GM18873 (cell line): ENCODE data around the gene ARPC2.
"Not testable (repeated sequence)": the region's sequence is repeated elsewhere in the genome, so short reads cannot be mapped to it uniquely, and the experiment has no call there.

Source experiments
- ATAC-seq: cut with Tn5 transposase; IDR thresholded peaks from one replicate; pipeline ENCODE4 v1.9.1; 2021; ENCODE audit warnings: mild to moderate bottlenecking, moderate library complexity, moderate number of reproducible peaks; ENCODE audit not compliant: unreplicated experiment, low FRiP score

The ARPC2 gene

DNA sequence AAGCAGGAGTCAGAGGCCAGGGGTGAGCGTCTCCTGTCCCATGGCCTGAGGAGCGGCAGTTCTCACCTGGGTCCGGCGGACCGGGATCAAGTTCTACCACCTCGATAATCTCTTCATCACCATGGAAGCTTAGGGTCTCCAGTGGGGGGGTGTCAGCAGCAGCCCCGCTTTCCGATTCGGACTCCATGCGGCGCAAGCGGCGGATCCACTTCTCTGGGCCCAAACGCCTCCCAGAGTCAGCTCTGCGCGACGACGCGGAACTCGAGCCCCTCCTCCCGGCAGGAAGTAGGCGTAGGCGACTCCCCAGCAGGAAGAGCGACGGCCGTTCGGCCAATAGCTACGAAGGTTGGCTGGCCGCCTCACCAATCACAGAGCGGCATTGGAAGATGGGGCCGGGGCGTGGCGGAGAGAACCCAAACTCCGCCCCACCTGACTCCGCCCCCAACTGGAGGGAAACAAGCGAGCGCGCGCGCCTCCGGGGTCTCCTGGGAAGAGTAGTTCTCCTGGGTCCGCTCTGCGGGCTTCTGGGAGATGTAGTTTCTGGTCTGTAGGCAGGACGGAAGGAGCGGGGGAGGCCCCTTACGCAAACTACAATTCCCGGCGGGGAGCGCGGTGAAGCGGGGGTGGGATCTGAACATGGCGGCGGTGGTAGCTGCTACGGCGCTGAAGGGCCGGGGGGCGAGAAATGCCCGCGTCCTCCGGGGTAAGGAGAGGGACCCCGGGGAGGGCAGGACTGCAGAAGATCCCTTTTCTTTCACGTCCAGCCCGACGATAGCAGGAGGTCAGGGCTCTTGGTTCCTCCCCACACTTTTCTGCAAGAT, 53.1 kb downstream of the ARPC2 start, which contains the start of the genes AAMP and PNKD:
AAMP (minus strand) TSS at position 238 of the 821 bp plus-strand sequence; CDS start at position 187, 51 bp downstream.
PNKD (plus strand) TSS at position 620 of the 821 bp plus-strand sequence; CDS start at position 637, 17 bp downstream.
- ATAC-seq: peak; percentile 89

DNA sequence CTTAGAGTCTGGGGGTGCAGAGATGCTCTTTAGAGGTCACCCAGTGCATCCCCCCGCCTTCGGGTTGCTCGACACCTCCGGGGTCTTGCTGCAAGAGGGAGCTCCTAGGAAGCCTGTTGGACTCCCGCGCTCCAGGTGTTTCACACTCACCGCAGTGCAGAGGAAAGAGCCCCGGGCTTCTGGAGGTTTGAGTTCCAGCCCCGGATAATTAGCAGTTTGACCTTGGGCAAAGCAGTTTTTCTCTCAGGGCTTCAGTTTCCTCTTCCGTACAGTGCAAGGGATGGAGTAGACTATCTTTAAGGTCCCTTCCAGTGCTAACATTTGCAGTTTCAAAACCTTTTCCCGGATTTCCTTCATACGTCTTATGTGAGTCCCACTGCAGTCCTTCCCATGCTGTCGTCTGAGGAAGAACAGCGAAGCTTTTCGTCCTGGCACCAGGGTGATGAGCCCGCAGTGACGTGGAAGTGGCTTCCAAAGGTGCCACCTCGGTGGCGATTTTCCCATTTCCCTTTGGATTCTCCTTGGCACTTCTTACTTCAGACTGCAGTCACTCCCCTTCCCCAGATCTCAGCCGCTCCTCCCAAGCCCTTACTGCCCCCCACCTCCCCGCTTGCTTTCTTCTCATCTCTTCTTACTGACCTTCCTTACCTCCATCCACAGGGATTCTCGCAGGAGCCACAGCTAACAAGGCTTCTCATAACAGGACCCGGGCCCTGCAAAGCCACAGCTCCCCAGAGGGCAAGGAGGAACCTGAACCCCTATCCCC, 53.9 kb downstream of the ARPC2 start:
- ATAC-seq: no peak

DNA sequence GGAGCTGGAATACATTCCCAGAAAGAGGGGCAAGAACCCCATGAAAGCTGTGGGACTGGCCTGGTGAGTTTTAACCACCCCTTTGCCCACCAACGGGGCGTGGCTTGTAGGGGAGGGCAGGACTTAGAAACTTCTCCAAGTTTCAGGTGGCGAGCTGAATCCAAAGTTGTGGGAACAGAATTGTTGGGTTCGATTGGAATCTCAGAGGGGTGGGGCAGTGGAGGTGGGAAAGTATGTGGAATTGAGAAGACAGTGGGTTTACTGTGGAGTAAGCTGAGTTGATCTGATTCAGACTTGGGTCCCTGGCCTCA, 54.5 kb downstream of the ARPC2 start:
- no peak for ATAC-seq

DNA sequence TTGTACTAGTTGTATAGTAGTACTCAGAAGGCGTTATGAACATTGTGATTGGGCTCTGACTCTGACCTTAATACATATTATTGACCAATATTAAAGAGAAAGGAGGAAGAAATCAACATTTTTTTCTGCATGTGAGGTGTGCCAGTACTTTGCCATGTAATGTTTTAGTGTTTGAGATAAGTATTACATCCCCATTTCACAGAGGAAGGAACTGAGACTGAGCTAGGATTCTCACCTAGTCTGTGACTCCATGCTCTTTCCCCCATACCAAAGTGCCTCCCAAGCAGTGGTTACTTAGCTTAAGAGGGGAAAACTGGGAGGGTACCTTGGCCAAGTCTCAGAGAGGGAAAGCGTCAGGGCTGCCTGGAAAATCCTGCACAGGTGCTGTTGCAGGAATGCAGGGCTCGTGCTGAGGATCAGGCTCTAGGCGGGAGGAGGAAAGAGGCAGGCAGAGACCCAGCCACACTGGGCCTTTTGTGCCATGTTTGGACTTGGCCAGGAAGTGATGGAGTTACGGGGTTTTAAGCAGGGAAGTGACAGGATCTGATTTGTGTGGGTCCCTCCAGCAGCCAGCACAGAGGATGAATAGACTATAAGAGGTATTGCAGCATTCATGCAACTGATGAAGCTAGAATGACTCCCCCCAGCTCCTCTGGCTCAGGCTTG, 55.0 kb downstream of the ARPC2 start:
- ATAC-seq: no peak

DNA sequence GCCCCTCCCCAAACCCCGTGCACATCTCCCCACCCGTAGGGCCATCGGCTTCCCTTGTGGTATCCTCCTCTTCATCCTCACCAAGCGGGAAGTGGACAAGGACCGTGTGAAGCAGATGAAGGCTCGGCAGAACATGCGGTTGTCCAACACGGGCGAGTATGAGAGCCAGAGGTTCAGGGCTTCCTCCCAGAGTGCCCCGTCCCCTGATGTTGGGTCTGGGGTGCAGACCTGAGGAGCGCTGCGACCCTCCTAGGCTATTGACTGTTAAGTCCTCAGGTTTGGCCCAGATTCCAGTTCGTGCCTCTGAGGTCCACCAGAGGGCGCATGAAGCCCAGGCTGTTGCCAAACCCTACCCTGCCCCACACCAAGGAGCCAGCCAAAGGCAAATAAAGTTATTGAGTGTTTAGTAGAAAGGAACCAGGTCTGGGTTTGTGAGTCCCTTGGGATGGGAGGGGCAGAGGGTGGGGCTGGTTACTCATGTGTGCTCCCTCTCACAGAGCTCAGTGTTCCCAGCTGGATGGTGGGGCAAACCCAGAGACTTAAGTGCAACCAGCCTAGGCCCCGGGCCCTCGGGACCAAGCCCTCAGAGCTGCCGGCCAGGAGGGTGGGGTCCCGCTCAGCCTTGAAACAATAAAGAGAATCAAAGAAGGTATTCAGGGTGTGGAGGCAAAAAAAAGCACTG, 55.7 kb downstream of the ARPC2 start:
- ATAC-seq: peak; percentile 25

DNA sequence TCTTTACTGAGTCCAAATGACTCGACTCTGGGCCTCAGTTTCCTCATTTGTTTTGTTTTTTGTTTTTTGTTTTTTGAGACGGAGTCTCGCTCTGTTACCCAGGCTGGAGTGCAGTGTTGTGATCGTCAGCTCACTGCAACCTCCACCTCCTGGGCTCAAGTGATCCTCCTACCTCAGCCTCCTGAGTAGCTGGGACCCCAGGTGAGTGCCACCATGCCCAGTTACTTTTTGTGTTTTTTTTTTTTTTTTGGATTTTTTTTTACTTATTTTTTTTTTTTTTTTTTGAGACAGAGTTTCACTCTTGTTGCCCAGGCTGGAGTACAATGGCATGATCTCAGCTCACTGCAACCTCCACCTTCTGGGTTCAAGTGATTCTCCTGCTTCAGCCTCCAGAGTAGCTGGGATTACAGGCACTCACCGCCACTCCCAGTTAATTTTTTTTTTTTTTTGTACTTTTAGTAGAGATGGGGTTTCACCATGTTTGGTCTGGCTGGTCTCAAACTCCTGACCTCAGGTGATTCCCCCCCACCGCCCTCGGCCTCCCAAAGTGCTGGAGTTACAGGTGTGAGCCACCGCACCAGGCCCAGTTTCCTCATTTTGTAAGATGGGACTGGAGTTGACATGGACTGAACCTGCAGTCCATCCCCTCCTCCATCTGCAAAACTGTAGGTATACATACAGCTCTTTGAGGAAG, 56.4 kb downstream of the ARPC2 start:
- ATAC-seq: not testable (repeated sequence)

DNA sequence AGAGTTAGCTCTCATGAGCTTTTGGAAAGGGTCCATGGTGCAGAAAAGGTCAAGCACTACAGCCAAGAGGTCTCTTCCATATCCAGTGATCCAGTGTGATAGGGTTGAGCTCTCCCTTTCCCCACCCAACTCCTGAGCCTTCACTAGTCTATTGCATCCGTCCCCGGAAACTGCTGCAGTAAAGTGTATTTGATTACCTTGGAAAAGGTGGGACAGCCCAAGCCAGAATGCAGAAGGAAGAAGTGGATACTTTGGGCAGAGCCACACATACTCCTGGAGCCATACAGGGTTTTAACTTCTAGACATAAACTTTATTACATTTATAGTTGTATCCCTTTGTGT, 56.9 kb downstream of the ARPC2 start:
- no peak for ATAC-seq

DNA sequence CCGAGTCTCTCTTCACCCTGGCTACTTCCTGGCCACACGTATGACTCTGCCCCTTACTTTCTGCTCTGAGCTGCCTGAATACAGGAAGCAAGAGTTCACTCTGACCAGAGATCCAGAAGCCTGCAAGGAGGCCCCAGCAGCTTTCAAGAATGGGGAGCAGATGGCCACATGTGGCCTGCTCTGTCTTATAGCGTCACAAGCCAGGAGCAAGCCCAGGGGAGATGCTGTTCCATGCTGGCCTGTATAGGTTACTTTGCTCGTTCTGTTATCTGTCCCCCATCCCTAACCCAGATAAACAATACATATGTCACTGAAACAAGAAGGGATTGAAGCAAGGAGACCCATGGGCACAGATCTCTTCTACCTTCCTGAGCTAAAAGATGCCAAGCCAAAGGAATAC, 57.6 kb downstream of the ARPC2 start:
- no peak for ATAC-seq

DNA sequence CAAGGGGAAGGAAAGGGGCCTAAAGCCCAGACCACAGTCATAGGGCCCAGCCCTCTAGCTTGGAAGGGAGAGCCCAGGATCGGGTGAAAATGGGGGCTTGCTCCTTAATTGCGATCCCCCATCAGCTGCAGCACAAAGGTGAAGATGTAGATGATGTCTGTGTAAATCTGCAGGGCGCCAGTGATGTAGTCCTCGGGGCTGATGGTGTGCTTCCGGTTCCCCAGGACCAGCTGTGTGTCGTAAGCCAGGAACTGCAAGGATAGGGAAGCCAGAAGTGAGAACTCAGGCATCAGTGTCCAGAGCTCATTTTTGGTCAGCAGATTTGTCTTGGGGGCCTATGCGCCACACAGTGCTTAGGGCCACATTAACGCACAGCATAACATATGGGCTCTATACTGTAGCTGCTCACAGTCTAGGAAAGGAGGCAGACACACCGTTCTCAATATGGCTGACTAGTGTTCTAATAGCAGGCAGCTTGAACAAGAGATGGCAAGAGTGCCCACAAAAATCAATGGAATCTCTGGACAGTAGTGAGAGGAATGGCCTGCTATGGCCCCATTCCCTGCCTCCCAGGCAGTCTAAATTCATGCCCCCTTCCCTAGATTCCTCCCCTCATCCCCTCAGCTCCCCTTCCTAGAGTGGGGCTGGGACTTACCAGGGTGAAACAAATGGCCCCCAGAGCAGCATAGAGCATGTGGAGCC, 58.5 kb downstream of the ARPC2 start:
- no peak for ATAC-seq

DNA sequence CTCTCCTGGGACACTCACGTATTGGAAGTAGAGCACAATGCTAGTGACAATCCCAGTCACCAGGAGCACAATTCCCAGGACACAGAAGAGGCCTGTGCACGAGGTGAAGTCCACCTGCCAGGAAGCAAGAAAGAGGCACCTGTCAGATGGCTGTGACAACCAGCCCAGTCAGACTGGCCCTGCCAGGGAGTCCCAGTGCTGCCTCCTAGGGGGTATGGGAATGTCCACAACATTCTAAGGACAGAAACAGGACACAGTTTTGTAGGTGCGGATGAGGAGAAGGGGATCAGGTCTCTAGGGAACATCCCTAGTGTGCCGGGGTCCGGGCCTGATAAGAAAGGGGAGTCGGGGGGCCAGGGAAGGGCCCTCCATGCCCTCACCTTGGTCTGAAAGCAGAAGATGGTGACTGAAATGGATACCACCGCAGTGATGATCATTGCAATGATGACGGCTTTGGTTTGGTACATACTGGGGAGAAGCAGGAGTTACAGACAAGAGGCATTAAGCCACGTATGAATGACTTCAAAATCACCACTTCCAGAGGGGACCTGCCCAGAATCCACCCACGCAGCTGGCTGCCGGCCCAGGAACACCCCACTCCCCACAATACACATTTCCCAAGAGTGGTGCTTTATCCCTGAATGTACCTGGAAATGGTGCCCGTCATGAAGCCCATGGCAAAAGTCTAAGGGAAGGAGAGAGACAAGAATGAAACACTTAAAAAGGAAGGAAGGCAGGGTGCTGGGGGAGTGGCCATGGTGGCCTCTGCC, 60.2 kb downstream of the ARPC2 start:
- no peak for ATAC-seq

DNA sequence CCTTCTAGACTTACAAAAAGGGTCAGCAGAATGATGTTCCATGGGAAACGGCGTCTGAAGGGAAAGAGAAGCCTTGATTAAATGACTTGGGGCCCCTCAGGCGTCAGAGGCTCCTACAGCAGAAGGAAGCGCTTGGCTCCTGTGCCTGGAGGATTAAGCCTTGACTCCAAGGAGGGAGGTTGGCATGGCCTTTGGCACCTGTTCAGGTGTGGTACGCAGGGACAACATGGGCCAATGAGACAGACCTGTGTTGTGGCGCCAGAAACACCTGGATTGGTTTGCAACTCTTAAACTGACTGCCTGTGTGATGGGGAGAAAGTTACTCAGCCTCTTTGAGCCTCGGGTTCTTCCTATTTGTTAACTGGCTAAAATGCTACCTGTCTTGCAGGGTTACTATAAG, 60.9 kb downstream of the ARPC2 start:
- no peak for ATAC-seq

DNA sequence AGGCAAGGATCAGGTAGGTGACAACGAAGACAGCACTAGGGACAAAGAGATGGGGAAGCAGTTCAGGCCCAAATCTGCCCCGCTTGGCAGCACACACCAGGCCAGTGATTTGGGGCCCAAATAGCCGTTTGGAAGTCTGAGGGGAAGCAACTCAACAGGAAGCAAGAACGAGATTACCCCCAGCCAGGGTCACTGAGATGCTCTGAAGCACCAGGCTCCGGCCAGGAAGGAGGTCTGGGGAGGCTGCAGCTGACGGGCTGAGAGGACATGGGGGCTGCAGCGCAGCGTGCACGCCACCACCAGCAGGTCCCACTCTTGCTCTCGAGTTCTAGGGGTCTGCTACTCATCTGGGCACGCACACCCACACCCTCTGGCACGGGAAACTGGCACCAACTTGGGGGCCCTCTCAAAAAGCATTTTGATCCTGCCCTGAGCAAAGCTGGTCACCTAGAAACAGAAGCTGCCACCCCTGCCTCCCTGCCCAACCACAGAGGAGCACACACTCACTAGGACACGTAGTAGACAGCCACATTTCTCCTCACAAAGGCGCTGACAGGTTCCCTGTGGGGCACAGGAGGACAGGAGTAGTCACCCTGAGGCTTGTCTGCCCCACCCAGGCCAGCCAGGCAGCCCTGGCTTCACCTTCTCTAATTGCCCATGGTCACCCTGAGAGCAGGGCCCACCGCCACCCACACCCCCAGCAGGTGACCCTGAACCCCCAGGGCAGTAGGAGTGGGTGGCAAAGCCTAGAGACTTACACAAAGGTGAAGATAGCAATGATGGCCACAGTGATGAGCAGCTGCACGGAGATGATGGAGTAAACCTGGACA, 61.8 kb downstream of the ARPC2 start:
- no peak for ATAC-seq

DNA sequence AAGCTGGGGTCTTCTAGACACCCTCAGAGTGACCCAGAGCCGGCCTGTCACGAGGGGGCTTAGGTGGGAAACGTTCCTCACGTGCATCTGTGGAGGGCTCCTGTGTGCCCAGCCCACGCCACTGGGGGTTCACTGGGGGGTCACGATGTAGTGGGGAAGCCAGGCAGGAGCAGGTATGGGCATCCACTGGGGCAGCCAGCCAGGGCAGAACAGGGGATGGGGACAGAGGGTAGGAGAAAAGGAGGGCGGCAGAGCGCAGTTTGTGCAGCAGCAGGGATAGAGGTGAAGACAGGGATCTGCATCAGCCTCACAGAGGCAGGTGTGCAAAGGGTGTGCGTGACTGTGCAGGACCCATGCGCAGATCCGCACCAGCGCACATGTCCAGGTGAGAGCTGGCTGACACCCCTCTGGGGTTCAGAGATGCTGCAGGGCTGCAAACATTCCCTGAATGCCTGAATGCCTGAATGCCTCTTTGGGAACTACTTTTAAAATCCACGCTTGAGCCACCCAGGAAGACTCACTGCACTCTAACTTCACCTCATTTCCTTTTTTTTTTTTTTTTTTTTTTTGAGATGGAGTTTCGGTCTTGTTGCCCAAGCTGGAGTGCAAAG, 63.4 kb downstream of the ARPC2 start:
- no peak for ATAC-seq

DNA sequence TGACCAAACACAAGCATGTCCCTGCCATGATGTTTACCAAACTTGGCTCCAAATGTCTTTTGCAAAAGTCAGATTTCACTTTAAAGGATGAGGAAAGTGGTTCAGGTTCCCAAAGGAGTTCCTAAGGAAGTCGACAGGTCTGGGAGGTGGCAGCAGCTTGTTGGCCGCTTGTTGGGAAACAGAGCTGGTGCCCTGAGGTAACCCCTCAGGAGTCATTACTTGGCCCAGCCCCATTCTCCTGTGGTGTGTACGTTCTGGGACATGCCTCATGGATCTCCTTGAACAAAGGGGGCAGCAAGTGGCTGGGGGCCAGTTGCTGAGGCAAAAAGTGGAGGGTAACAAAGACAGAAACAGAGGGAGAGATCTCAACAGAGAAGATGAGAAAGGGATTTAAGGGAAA, 64.5 kb downstream of the ARPC2 start:
- no peak for ATAC-seq

DNA sequence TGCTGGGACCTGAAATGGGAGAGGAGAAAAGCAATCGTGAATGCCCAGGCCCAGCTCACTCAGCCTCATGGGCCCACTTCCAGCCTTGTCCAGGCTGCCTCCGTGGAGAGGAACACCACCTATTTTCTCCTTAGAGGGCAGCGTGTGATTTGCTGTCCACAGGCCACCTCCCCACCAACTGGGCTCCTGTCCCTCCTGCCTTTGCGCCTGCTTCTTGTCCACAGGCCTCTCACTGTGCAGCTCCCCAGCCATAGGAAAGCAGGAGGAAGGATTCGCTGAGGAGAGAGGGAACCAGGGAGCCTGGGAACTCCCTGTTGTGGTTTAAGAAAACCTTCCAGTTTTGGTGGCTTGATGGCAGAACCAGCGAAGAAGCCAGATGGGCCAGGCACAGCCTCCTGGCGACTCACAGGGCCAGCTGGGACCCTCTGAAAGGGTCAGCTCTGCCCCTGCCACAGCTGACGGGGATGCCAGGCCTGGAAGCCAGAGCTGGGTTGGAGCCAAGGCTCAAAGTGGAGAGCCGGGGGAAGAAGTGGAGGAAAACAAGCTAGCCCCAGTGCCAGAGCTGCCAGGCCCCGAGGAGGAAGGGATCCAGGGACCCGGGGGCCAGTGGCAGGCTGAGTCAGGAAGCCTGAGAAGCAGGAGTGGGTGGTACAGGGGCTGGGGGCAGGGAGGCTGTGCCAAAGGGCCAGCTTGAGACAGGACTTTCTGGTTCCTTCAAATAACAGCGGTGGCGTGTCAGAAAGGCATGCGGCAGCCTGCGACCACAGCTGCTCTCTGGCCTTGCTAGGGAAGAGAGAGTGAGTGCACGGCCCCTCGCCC, 65.4 kb downstream of the ARPC2 start:
- no peak for ATAC-seq

DNA sequence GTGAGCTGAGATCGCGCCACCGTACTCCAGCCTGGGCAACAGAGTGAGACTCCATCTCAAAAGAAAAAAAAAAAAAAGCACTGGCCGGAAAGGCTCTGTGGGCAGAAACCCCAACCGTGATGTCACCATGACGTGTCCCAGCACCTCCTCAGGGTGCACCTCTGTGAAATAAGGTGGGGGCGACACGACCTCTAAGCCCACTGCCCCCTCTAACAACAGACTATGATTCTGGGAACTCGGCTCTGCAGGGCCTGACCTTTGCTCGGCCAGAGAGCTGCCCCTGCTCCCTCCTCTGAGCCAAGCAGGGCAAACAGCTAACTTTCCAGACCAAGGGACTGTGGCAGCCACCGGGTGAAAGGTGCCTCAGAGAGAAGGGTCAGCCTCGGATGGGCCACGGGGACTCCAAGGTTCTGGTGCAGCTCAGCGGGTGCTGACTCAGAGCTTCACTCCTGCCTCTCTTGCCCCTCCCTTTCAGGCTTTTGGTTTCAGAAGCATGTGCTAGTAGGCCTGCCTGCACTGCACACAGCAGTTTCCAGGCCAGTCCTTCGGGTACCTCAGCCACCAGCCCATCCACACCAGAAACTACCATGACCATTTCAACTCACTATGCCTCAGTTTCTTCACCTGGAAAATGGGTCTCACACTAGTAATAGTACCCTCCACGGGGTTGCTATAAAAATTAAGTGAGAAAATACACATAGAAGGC, 67.3 kb downstream of the ARPC2 start:
- peak; percentile 58 for ATAC-seq
